Stomach (tissue), 4 donors: ENCODE measurements around the gene ULK4.

Experiments
- POLR2A ChIP-seq, 4 donors: fragments of 450-650 bp; IDR thresholded peaks; one replicate each; pipeline ENCODE4 v1.6.1; 2016; ENCODE audit warnings: antibody characterized with exemption in 4 of 4, control low read depth in 2 of 4, mild to moderate bottlenecking in 1 of 4, moderate library complexity in 1 of 4
- TF ChIP-seq, protein P1 (sequence below), 7 experiments: fragments of 450-650 bp in 4 of 7; fragments of 200-600 bp in 3 of 7; sonication (generic) in 3 of 7; IDR thresholded peaks; one replicate each; pipeline ENCODE4 v1.5.1; 2016 to 2019; ENCODE audit warnings: antibody characterized with exemption in 7 of 7, control low read depth in 2 of 7, mild to moderate bottlenecking in 1 of 7

DNA sequence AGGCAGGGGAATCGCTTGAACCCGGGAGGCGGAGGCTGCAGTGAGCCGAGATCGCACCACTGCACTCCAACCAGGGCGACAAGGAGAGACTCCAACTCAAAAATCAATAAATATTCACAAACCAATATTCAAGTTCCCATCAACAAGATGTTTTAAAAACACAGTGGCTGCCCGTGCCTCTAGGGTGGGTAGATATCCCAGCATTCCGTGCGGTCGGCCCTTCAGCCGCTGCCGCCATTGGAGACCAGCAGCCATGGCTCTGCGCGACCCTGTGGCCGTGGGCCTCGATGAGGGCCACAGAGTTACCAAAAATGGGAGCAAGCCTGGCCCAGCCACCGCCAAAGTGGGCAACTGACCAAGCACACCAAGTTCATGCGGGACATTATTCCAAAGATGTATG is 6.7 kb downstream of the ULK4 start:
- TF ChIP-seq POLR2A (IDR thresholded peaks at IDR 0.05): no peak
- TF ChIP-seq, protein P1, sequence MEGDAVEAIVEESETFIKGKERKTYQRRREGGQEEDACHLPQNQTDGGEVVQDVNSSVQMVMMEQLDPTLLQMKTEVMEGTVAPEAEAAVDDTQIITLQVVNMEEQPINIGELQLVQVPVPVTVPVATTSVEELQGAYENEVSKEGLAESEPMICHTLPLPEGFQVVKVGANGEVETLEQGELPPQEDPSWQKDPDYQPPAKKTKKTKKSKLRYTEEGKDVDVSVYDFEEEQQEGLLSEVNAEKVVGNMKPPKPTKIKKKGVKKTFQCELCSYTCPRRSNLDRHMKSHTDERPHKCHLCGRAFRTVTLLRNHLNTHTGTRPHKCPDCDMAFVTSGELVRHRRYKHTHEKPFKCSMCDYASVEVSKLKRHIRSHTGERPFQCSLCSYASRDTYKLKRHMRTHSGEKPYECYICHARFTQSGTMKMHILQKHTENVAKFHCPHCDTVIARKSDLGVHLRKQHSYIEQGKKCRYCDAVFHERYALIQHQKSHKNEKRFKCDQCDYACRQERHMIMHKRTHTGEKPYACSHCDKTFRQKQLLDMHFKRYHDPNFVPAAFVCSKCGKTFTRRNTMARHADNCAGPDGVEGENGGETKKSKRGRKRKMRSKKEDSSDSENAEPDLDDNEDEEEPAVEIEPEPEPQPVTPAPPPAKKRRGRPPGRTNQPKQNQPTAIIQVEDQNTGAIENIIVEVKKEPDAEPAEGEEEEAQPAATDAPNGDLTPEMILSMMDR (IDR thresholded peaks at IDR 0.05): no peak
